GM13977 (cell line): ENCODE data around the gene GPRASP3.
"Not testable (repeated sequence)": the region's sequence is repeated elsewhere in the genome, so short reads cannot be mapped to it uniquely, and the experiment has no call there.

Experiments
- DNase-seq: peaks from one replicate; pipeline ENCODE4 v3.0.0; 2012; ENCODE audit warnings: low spot score
- in situ Hi-C: fragments of 300-500 bp; cut with MboI; formaldehyde crosslinking; loops from one replicate; pipeline ENCODE4 v1.12.0; 2022; ENCODE audit warnings: low sequenced_read_pairs, low pct_unique_long_range_greater_than_20kb, mixed read lengths, inconsistent platforms; ENCODE audit not compliant: unreplicated experiment
- TF ChIP-seq, protein P1 (sequence below): IDR thresholded peaks from 2 replicates; pipeline ENCODE4 v1.5.1; 2012; ENCODE audit warnings: mild to moderate bottlenecking, control low read depth; ENCODE audit not compliant: insufficient read depth; ENCODE audit errors: extremely low read depth, missing control alignments

GPRASP3 gene

DNA sequence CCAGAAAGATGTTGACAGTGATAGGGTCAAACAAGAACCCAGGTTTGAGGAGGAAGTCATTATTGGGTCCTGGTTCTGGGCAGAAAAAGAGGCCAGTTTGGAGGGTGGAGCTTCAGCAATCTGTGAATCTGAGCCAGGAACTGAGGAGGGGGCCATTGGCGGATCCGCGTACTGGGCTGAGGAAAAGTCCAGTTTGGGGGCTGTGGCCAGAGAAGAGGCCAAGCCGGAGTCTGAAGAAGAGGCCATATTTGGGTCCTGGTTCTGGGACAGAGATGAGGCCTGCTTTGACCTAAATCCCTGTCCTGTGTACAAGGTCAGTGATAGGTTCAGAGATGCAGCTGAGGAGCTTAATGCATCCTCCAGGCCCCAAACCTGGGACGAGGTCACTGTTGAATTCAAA lies 4.6 kb upstream of the GPRASP3 start:
- TF ChIP-seq, protein P1, sequence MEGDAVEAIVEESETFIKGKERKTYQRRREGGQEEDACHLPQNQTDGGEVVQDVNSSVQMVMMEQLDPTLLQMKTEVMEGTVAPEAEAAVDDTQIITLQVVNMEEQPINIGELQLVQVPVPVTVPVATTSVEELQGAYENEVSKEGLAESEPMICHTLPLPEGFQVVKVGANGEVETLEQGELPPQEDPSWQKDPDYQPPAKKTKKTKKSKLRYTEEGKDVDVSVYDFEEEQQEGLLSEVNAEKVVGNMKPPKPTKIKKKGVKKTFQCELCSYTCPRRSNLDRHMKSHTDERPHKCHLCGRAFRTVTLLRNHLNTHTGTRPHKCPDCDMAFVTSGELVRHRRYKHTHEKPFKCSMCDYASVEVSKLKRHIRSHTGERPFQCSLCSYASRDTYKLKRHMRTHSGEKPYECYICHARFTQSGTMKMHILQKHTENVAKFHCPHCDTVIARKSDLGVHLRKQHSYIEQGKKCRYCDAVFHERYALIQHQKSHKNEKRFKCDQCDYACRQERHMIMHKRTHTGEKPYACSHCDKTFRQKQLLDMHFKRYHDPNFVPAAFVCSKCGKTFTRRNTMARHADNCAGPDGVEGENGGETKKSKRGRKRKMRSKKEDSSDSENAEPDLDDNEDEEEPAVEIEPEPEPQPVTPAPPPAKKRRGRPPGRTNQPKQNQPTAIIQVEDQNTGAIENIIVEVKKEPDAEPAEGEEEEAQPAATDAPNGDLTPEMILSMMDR = no peak
- in situ Hi-C loops = no loop called here
- no peak for DNase-seq

DNA sequence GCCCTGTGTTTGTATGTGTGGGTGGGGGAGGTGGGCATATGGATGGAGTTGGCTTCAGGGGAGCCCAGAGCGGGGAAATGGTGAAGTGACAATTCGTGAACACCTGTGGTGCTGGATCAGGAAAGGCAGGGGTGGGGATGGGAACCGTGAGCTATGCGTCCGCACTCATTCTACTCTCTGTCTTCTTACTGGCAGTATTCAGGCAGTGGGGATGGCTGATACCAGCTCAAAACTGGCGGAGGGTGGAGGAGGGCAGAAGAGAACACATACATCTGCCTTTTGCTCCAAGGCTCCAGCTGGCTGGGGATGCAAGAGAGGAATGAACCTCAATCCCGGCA lies 595 bp downstream of the GPRASP3 start:
- in situ Hi-C loops = loop anchor here (10.0 kb wide), 1 partner anchor 56 kb away; no protein-coding TSS in a partner anchor
- DNase-seq = not testable (repeated sequence)

DNA sequence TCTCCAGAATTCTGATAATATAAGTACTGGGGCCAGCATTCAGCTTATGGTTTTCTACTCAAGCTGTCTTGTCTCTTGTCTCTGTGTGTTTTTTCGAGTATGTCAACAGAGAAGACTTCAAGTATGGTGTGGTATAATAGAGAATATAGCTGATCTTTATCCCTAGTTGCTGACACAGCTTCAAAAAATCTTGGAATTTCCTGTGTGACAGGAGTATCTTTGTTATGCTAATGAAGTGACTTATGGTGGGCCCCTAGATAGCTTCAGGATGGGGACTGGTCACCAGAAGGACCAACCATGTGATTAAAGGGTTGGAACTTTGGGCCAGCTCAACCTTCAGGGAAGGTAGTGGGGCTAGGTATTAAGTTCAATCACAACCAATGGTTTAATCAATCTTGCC lies 2.9 kb downstream of the GPRASP3 start:
- no peak for DNase-seq
- TF ChIP-seq, protein P1 = no peak
- in situ Hi-C loops = loop anchor here (10.0 kb wide), 1 partner anchor 59 kb away; no protein-coding TSS in a partner anchor

DNA sequence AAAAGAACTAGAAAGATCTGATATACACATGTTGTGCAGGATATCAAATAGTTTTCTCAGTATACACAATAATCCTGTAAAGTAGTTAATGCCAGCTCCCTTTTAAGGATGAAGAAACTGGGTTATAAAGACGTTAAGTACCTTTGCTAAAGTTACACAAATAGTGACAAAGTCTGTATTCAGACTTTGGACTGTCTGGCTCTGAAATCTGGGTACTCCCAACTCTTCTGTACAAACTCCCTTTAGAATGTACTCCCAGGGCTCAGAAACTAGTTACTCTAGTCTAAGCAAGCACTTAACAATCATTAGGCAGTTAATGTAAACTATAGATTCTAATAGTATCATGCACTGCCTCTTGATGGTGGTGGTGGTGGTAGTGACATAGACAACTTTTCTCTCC lies 7.2 kb downstream of the GPRASP3 start:
- in situ Hi-C loops = loop anchor here (10.0 kb wide), 1 partner anchor 63 kb away; no protein-coding TSS in a partner anchor
- TF ChIP-seq, protein P1 = no peak
- no peak for DNase-seq

DNA sequence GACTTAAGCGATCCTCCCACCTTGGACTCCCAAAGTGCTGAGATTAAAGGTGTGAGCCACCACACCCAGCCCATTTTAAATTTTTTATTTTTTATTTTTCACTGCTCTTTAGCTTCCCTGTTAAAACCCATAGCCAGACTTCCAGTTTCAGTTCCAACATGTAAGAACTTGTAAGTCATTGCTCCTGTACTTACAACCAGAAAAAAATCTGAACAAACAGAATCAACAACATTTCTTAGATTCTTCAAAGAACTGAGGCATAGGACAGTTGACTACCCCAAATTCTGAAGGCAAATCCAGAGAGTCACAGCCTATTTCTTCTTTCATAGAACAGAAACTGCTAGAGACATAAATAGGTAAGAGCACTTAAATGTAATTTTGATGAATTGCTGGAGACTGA lies 8.1 kb downstream of the GPRASP3 start:
- in situ Hi-C loops = loop anchor here (10.0 kb wide), 1 partner anchor 64 kb away; no protein-coding TSS in a partner anchor
- TF ChIP-seq, protein P1 = no peak
- DNase-seq = no peak

DNA sequence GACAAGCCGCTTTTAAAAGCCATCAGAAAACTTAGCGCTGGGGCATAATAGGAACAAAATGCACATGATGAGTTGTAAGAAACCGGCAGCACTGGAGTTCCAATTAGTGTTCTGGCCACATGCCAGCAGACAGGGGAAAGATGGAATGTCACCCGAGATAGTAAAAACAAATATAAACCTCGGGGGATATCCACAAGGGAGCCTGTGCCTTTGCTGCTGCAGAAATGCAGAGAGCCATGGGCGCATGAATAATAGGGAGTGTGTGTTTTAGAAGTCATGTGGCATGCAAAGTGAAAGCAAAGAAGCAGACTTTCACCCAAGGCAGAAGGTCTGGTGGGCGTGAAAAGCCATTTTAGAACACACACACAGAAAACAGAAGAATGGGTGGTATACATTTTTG lies 19.1 kb downstream of the GPRASP3 start:
- in situ Hi-C loops = no loop called here

DNA sequence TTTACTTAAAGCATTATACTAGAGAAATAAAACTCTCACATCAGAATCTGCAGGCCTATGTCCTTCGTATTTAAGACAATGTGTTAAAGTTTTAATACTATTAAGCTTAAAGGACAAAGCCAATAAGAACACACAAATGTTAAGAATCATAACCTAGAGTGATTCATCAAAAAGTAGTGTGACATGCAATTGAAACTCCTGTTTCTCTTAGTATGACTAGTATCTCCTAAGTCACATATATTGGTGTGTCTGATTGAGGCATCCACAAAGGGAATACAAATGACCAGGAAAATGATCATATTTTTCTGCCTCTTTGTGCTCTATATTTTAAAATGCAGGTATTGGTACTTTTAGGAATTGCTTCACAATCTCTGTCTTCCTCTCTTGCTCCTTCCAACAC lies 23.8 kb downstream of the GPRASP3 start:
- no peak for DNase-seq
- TF ChIP-seq, protein P1 = no peak
- in situ Hi-C loops = no loop called here

More for the DNA sequence above, 19.1 kb downstream of the GPRASP3 start:
- DNase-seq = no peak
- TF ChIP-seq, protein P1 = no peak
